ENCODE data around the gene PLXNA4.

- no peak for TF ChIP-seq POLR2A (IDR thresholded peaks at IDR 0.05; ENCODE audit: low read depth, low read length)
- TF ChIP-seq POLR2AphosphoS5 (IDR thresholded peaks at IDR 0.05; ENCODE audit: low read depth, low read length) = no peak
- TF ChIP-seq TAF1 (IDR thresholded peaks at IDR 0.05; ENCODE audit: borderline replicate concordance, low read depth, low read length) = no peak
These were observed 229.1 kb downstream of the PLXNA4 start for GRCh38 chr7:132347123-132347522.

All from GM12892 (cell line).